Endothelial cell of umbilical vein (primary cell): ENCODE data around the gene CARD14. TPM values are rescaled to one million over a fixed set of nuclear protein-coding genes. Genes with fewer than 3 reads are reported as not detected.

Source experiments
- BruUV-seq: library from RNA; stranded (reverse); fragments of 400-500 nt; replicated peaks from 2 replicates; lab custom pipeline; 2021; lab: Mats Ljungman, UMichigan
- CTCF ChIA-PET: fragments of 300-600, 350-600 bp; sonication (Branson Sonifier 250); formaldehyde crosslinking; loops from one replicate; lab custom pipeline; 2021; ENCODE audit warnings: antibody characterized with exemption, inconsistent platforms; lab: Charles Lee
- POLR2A ChIA-PET: fragments of 300-600, 350-600 bp; sonication (Branson Sonifier 250); formaldehyde crosslinking; loops from one replicate; lab custom pipeline; 2021; ENCODE audit warnings: antibody characterized with exemption, inconsistent platforms; lab: Charles Lee
- DNase-seq: peaks from one replicate; pipeline ENCODE4 v3.0.0-alpha.2; 2011; ENCODE audit warnings: low read depth, low spot score
- FAIRE-seq: peaks from 2 replicates; lab custom pipeline; 2011; peaks lifted over from hg19 to GRCh38; lab: Jason Lieb, UNC
- H2AFZ ChIP-seq: 2 replicates; pipeline ENCODE4 v1.6.0; 2012; ENCODE audit warnings: low read depth, low read length, control low read depth, inconsistent platforms
- H3K27ac ChIP-seq: 2 replicates; pipeline ENCODE4 v1.5.1; 2011; ENCODE audit warnings: low read depth, mild to moderate bottlenecking, control low read depth, low read length, moderate library complexity; ENCODE audit not compliant: insufficient read depth
- H3K27me3 ChIP-seq, 2 experiments: 2 replicates each; pipeline versions ENCODE4 v1.6.0 to v1.6.1; 2011; ENCODE audit warnings: low read length in 2 of 2, mixed read lengths in 1 of 2; ENCODE audit not compliant: control insufficient read depth in 2 of 2, insufficient read depth in 2 of 2
- H3K36me3 ChIP-seq, 2 experiments: 2 replicates in 1 of 2; 3 replicates in 1 of 2; pipeline ENCODE4 v1.5.1; 2011; ENCODE audit warnings: low read length in 2 of 2, mild to moderate bottlenecking in 1 of 2, moderate library complexity in 1 of 2; ENCODE audit not compliant: control insufficient read depth in 2 of 2, insufficient read depth in 2 of 2; ENCODE audit errors: extremely low read depth in 1 of 2
- H3K4me1 ChIP-seq: 3 replicates; pipeline ENCODE4 v1.5.1; 2011; ENCODE audit warnings: mild to moderate bottlenecking, low read length; ENCODE audit not compliant: control insufficient read depth, insufficient read depth; ENCODE audit errors: extremely low read depth
- H3K4me2 ChIP-seq: 2 replicates; pipeline ENCODE4 v1.6.1; 2011; ENCODE audit warnings: low read length, control low read depth, mixed read lengths; ENCODE audit not compliant: insufficient read depth
- H3K4me3 ChIP-seq, 3 experiments: fragments of 200-600 bp in 1 of 3; sonication (generic), shearing (Covaris generic) in 1 of 3; replicated peaks in 1 of 3; 2 replicates each; pipeline ENCODE4 v1.5.1; 2011 to 2016; ENCODE audit warnings: control low read depth in 3 of 3, low read length in 3 of 3, mild to moderate bottlenecking in 2 of 3, inconsistent platforms in 1 of 3, low read depth in 1 of 3, moderate library complexity in 1 of 3; ENCODE audit not compliant: insufficient read depth in 1 of 3
- H3K79me2 ChIP-seq: 2 replicates; pipeline ENCODE4 v1.6.0; 2012; ENCODE audit warnings: low read length, inconsistent platforms; ENCODE audit not compliant: control insufficient read depth, insufficient read depth
- H3K9ac ChIP-seq: replicated peaks from 2 replicates; pipeline ENCODE3; 2011; ENCODE audit warnings: low read length, control low read depth; ENCODE audit not compliant: insufficient read depth; ENCODE audit errors: extremely low read depth
- H3K9me1 ChIP-seq: replicated peaks from 3 replicates; pipeline ENCODE4 v1.6.0; 2011; ENCODE audit warnings: mild to moderate bottlenecking, low read length; ENCODE audit not compliant: control insufficient read depth, insufficient read depth; ENCODE audit errors: extremely low read depth
- H3K9me3 ChIP-seq: replicated peaks from 2 replicates; pipeline ENCODE4 v1.5.1; 2012; ENCODE audit warnings: low read length, inconsistent platforms; ENCODE audit not compliant: control insufficient read depth, insufficient read depth
- H4K20me1 ChIP-seq: replicated peaks from 2 replicates; pipeline ENCODE3; 2011; ENCODE audit warnings: mild to moderate bottlenecking, low read length; ENCODE audit not compliant: control insufficient read depth, insufficient read depth; ENCODE audit errors: extremely low read depth
- CTCF ChIP-seq, 2 donors: IDR thresholded peaks; 1 replicate in 1 of 2; 2 replicates in 1 of 2; pipeline ENCODE4 v1.5.1; 2011; ENCODE audit warnings: low read length in 2 of 2, mild to moderate bottlenecking in 2 of 2, moderate library complexity in 2 of 2, control low read depth in 1 of 2, inconsistent platforms in 1 of 2, low read depth in 1 of 2; ENCODE audit not compliant: insufficient read depth in 1 of 2; ENCODE audit errors: extremely low read depth in 1 of 2
- EZH2 ChIP-seq: IDR thresholded peaks from 2 replicates; pipeline ENCODE4 v1.6.1; 2012; ENCODE audit warnings: borderline replicate concordance, low read depth, mild to moderate bottlenecking, moderate library complexity, low read length, inconsistent platforms; ENCODE audit not compliant: severe bottlenecking
- FOS ChIP-seq: IDR thresholded peaks from 2 replicates; pipeline ENCODE4 v1.6.1; 2011; ENCODE audit warnings: mild to moderate bottlenecking, low read length, moderate library complexity, borderline replicate concordance; ENCODE audit not compliant: insufficient read depth
- GATA2 ChIP-seq: IDR thresholded peaks from 2 replicates; pipeline ENCODE4 v1.7.0; 2011; ENCODE audit warnings: low read depth, mild to moderate bottlenecking, moderate library complexity, mixed read lengths, low read length; ENCODE audit not compliant: insufficient read length, insufficient read depth
- JUN ChIP-seq: IDR thresholded peaks from 2 replicates; pipeline ENCODE4 v1.6.1; 2011; ENCODE audit warnings: borderline replicate concordance, low read depth; ENCODE audit not compliant: insufficient read length, insufficient read depth
- MAX ChIP-seq: IDR thresholded peaks from 2 replicates; pipeline ENCODE4 v1.6.1; 2011; ENCODE audit not compliant: insufficient read depth, insufficient read length
- MYC ChIP-seq: IDR thresholded peaks from one replicate; pipeline ENCODE4 v1.6.1; 2011; ENCODE audit warnings: mild to moderate bottlenecking, low read depth, low read length
- POLR2A ChIP-seq: IDR thresholded peaks from 2 replicates; pipeline ENCODE4 v1.6.1; 2012; ENCODE audit warnings: low read depth, mild to moderate bottlenecking, control low read depth, low read length
- POLR2AphosphoS5 ChIP-seq: IDR thresholded peaks from 2 replicates; pipeline ENCODE4 v1.6.1; 2012; ENCODE audit warnings: low read depth, mild to moderate bottlenecking, control low read depth, low read length, moderate library complexity; ENCODE audit not compliant: insufficient read depth
- dilution Hi-C: fragments of 300-500 bp; cut with MboI; formaldehyde crosslinking; loops from one replicate; pipeline ENCODE4 v1.15.0; 2019; ENCODE audit warnings: low sequenced_read_pairs; ENCODE audit not compliant: extremely low pct_ligation_motif_present
- intact Hi-C: fragments of 100-400 bp; cut with micrococcal nuclease; formaldehyde crosslinking; loops from one replicate; pipeline ENCODE4 v1.10.0; 2022
- polyA plus RNA-seq, 4 experiments: library from polyadenylated mRNA; depleted of rRNA in 3 of 4; stranded (reverse) in 3 of 4; unstranded in 1 of 4; fragments of >200 nt; gene quantifications; 2 replicates each; pipeline versions ENCODE4 v1.2.1 to v1.2.3, GENCODE V29; 2011 to 2012; ENCODE audit warnings: missing spikeins in 1 of 4
- total RNA-seq: library from RNA; stranded (reverse); gene quantifications from 2 replicates; pipeline ENCODE4 v1.2.3, GENCODE V29; 2021

Gene CARD14
- total and polyA plus RNA-seq, 2 donors (not counting 3 experiments of a cell fraction or from before 2014, with no cell fraction given): not detected

- FAIRE-seq (no peak), DNase-seq (no peak)
- no peaks in the 10 kb centered on the region for H3K9me3 ChIP-seq
- no peak for TF ChIP-seq MAX
- TF ChIP-seq GATA2: no peak
- no peak for TF ChIP-seq FOS
- no peak for TF ChIP-seq JUN
- no peak for TF ChIP-seq POLR2AphosphoS5
- TF ChIP-seq MYC: no peak
- TF ChIP-seq POLR2A: no peak
- TF ChIP-seq EZH2: no peak
- no peak for TF ChIP-seq CTCF (IDR thresholded peaks at IDR 0.05; ENCODE audit: extremely low read depth in 1 of 2, insufficient read depth in 1 of 2, low read depth in 1 of 2, low read length in 2 of 2)
- H3K36me3 ChIP-seq: peaks cover 23 to 27% of the 10 kb centered on the region in 2 experiments
- no TSS peak for BruUV-seq
- H3K27ac ChIP-seq: no peak overlapping the region
- no peak overlapping the region for H3K4me2 ChIP-seq
- H3K4me3 ChIP-seq: no peak overlapping the region
- H3K27me3 ChIP-seq: peaks cover 0 to 3% of the 10 kb centered on the region in 2 experiments
- ChIA-PET POLR2A (interaction anchor here (1.2 kb wide), 1 partner anchor 12 kb away, joined by 7 read pairs; no protein-coding TSS in a partner anchor), CTCF (interaction anchor here (0.9 to 2.3 kb wide), 4 partner anchors 9 to 32 kb away, joined by 4 to 9 read pairs (median 4); partner anchors contain the start of gene GAA)
- H3K4me1 ChIP-seq: no peaks in the 10 kb centered on the region
- H2AFZ ChIP-seq: no peak overlapping the region
- H3K9me1 ChIP-seq: no peaks in the 10 kb centered on the region
- no peaks in the 10 kb centered on the region for H4K20me1 ChIP-seq
- no peak overlapping the region for H3K9ac ChIP-seq
- intact Hi-C loops (no loop called here), dilution Hi-C loops (no loop called here)
- no peaks in the 10 kb centered on the region for H3K79me2 ChIP-seq
Observed at GRCh38 chr17:80133626-80133970, 36.2 kb upstream of the CARD14 start.
